OCI-LY1 (cell line): ENCODE measurements around the gene SEMA3B.

Experiments used
- H2AFZ ChIP-seq: fragments of 200-600 bp; sonication (generic), shearing (Covaris generic); 2 replicates; pipeline ENCODE4 v1.6.0; 2014; ENCODE audit warnings: antibody characterized with exemption, mild to moderate bottlenecking, low read length
- H3F3A ChIP-seq: fragments of 200-600 bp; sonication (generic), shearing (Covaris generic); 2 replicates; pipeline ENCODE4 v1.6.0; 2014; ENCODE audit warnings: mild to moderate bottlenecking, antibody characterized with exemption, low read length, moderate library complexity; ENCODE audit not compliant: insufficient read depth
- H3K27ac ChIP-seq: fragments of 200-600 bp; sonication (generic); 2 replicates; pipeline ENCODE4 v1.5.1; 2014; ENCODE audit warnings: low read length, mixed run types, mild to moderate bottlenecking, low read depth; ENCODE audit not compliant: poor library complexity, severe bottlenecking
- H3K27me3 ChIP-seq: fragments of 200-600 bp; sonication (generic); 2 replicates; pipeline ENCODE4 v1.6.0; 2014; ENCODE audit warnings: antibody characterized with exemption, mild to moderate bottlenecking, low read length, moderate library complexity; ENCODE audit not compliant: insufficient read depth
- H3K36me3 ChIP-seq: fragments of 200-600 bp; sonication (generic); 2 replicates; pipeline ENCODE4 v1.6.1; 2014; ENCODE audit warnings: mild to moderate bottlenecking, antibody characterized with exemption, low read length, moderate library complexity, mixed read lengths; ENCODE audit not compliant: insufficient read depth
- H3K4me1 ChIP-seq: fragments of 200-600 bp; sonication (generic); 2 replicates; pipeline ENCODE4 v1.5.1; 2014; ENCODE audit warnings: mild to moderate bottlenecking, low read length, moderate library complexity; ENCODE audit not compliant: insufficient read depth, severe bottlenecking
- H3K4me2 ChIP-seq: fragments of 200-600 bp; sonication (generic), shearing (Covaris generic); 2 replicates; pipeline ENCODE4 v1.6.1; 2014; ENCODE audit warnings: low read length
- H3K4me3 ChIP-seq: fragments of 200-600 bp; sonication (generic); 2 replicates; pipeline ENCODE4 v1.5.1; 2014; ENCODE audit warnings: low read length, low read depth, mild to moderate bottlenecking, mixed read lengths; ENCODE audit not compliant: poor library complexity, severe bottlenecking
- H3K79me2 ChIP-seq: fragments of 200-600 bp; shearing (Covaris generic); 2 replicates; pipeline ENCODE4 v1.6.1; 2016; ENCODE audit warnings: mixed run types, low read length, mixed read lengths; ENCODE audit not compliant: insufficient read depth
- H3K9ac ChIP-seq: fragments of 200-600 bp; sonication (generic), shearing (Covaris generic); 2 replicates; pipeline ENCODE4 v1.6.1; 2014; ENCODE audit warnings: mild to moderate bottlenecking, low read length, mixed read lengths
- H3K9me2 ChIP-seq: fragments of 200-600 bp; sonication (generic), shearing (Covaris generic); 2 replicates; pipeline ENCODE4 v1.6.1; 2014; ENCODE audit warnings: low read depth, mild to moderate bottlenecking, low read length, mixed read lengths
- H3K9me3 ChIP-seq: fragments of 200-600 bp; shearing (Covaris generic); 2 replicates; pipeline ENCODE4 v1.6.1; 2014; ENCODE audit warnings: low read length, mixed read lengths
- H4K20me1 ChIP-seq: fragments of 200-600 bp; sonication (generic), shearing (Covaris generic); 2 replicates; pipeline ENCODE4 v1.6.0; 2016; ENCODE audit warnings: mild to moderate bottlenecking, low read length; ENCODE audit not compliant: insufficient read depth
- CTCF ChIP-seq: fragments of 200-600 bp; sonication (generic), shearing (Covaris generic); IDR thresholded peaks from 2 replicates; pipeline ENCODE4 v1.5.1; 2017; ENCODE audit warnings: mild to moderate bottlenecking, antibody characterized with exemption, low read length, moderate library complexity, mixed read lengths
- EZH2 ChIP-seq: fragments of 200-600 bp; sonication (generic), shearing (Covaris generic); IDR thresholded peaks from 2 replicates; pipeline ENCODE4 v1.8.0; 2017; ENCODE audit warnings: borderline replicate concordance, mixed run types, mild to moderate bottlenecking, antibody characterized with exemption, low read length, moderate library complexity, mixed read lengths

SEMA3B gene

GRCh38 chr3:50275141-50275995 is 6.4 kb downstream of the SEMA3B start:
- peaks cover 6% of the 10 kb centered on the region for H3K4me1 ChIP-seq
- no peak overlapping the region for H2AFZ ChIP-seq
- no peak overlapping the region for H3K9ac ChIP-seq
- TF ChIP-seq EZH2, result no peak
- H3K4me2 ChIP-seq, result no peak overlapping the region; the same call in 1 of the 2 replicates
- no peaks in the 10 kb centered on the region for H3K9me3 ChIP-seq
- H3K36me3 ChIP-seq, result no peaks in the 10 kb centered on the region
- H3F3A ChIP-seq, result no peaks in the 10 kb centered on the region
- no peaks in the 10 kb centered on the region for H3K9me2 ChIP-seq
- H3K79me2 ChIP-seq, result no peaks in the 10 kb centered on the region
- H3K4me3 ChIP-seq, result no peak overlapping the region
- no peaks in the 10 kb centered on the region for H3K27me3 ChIP-seq
- no peak overlapping the region for H3K27ac ChIP-seq
- H4K20me1 ChIP-seq, result no peaks in the 10 kb centered on the region

- no peaks in the 10 kb centered on the region for H4K20me1 ChIP-seq
- H2AFZ ChIP-seq, result no peak overlapping the region
- no peak overlapping the region for H3K4me2 ChIP-seq
- no peak overlapping the region for H3K4me3 ChIP-seq
- H3K4me1 ChIP-seq, result peaks cover 6% of the 10 kb centered on the region
- no peak overlapping the region for H3K9ac ChIP-seq
- no peaks in the 10 kb centered on the region for H3K27me3 ChIP-seq
- no peaks in the 10 kb centered on the region for H3K9me3 ChIP-seq
- no peaks in the 10 kb centered on the region for H3K9me2 ChIP-seq
- no peaks in the 10 kb centered on the region for H3K36me3 ChIP-seq
- no peaks in the 10 kb centered on the region for H3K79me2 ChIP-seq
- H3K27ac ChIP-seq, result no peak overlapping the region
- H3F3A ChIP-seq, result no peaks in the 10 kb centered on the region
- TF ChIP-seq EZH2, result no peak
These were observed 7.2 kb downstream of the SEMA3B start for GRCh38 chr3:50275996-50276761.

- no peaks in the 10 kb centered on the region for H3K36me3 ChIP-seq
- no peak overlapping the region for H3K27ac ChIP-seq
- no peaks in the 10 kb centered on the region for H4K20me1 ChIP-seq
- no peaks in the 10 kb centered on the region for H3K27me3 ChIP-seq
- TF ChIP-seq CTCF (no peak), EZH2 (no peak)
- H3K9me2 ChIP-seq, result no peaks in the 10 kb centered on the region
- H3F3A ChIP-seq, result no peaks in the 10 kb centered on the region
- no peaks in the 10 kb centered on the region for H3K9me3 ChIP-seq
- no peak overlapping the region for H3K4me2 ChIP-seq
- H3K79me2 ChIP-seq, result no peaks in the 10 kb centered on the region
- H3K4me1 ChIP-seq, result peaks cover 6% of the 10 kb centered on the region
- no peak overlapping the region for H3K4me3 ChIP-seq
- no peak overlapping the region for H3K9ac ChIP-seq
- H2AFZ ChIP-seq, result no peak overlapping the region
These were observed 7.8 kb downstream of the SEMA3B start for GRCh38 chr3:50276762-50277101.

- no peak overlapping the region for H3K27ac ChIP-seq
- no peak for TF ChIP-seq EZH2
- no peak for TF ChIP-seq CTCF
- peaks cover 2% of the 10 kb centered on the region for H3K4me1 ChIP-seq
- H3K4me2 ChIP-seq, result no peak overlapping the region
- no peaks in the 10 kb centered on the region for H3K79me2 ChIP-seq
- no peak overlapping the region for H3K9ac ChIP-seq
- H3K9me3 ChIP-seq, result no peaks in the 10 kb centered on the region
- H3K9me2 ChIP-seq, result no peaks in the 10 kb centered on the region
- no peaks in the 10 kb centered on the region for H3K27me3 ChIP-seq
- no peaks in the 10 kb centered on the region for H3F3A ChIP-seq
- no peak overlapping the region for H3K4me3 ChIP-seq
- no peak overlapping the region for H2AFZ ChIP-seq
- no peaks in the 10 kb centered on the region for H4K20me1 ChIP-seq
- no peaks in the 10 kb centered on the region for H3K36me3 ChIP-seq
These were observed 9.4 kb downstream of the SEMA3B start for GRCh38 chr3:50278123-50278879.
